Neural cell (in vitro differentiated cells): ENCODE results near the gene VAV2. TPM values are rescaled to one million over a fixed set of nuclear protein-coding genes. Genes with fewer than 3 reads are reported as not detected.

Experiments
- H2AFZ ChIP-seq: fragments of 200-600, 300-800 bp; sonication (generic), shearing (Covaris generic); 2 replicates; pipeline ENCODE4 v1.6.0; 2014; ENCODE audit warnings: low read depth, mild to moderate bottlenecking, antibody characterized with exemption, low read length, moderate library complexity
- H3F3A ChIP-seq: fragments of 200-600 bp; shearing (Covaris generic); 2 replicates; pipeline ENCODE4 v1.6.1; 2016; ENCODE audit warnings: mild to moderate bottlenecking, moderate library complexity, mixed read lengths, antibody characterized with exemption, low read length; ENCODE audit not compliant: insufficient read depth, poor library complexity, severe bottlenecking
- H3K27ac ChIP-seq: fragments of 200-600, 300-800 bp; sonication (generic), shearing (Covaris generic); 2 replicates; pipeline ENCODE4 v1.5.1; 2014; ENCODE audit warnings: mild to moderate bottlenecking, low read length, moderate library complexity
- H3K27me3 ChIP-seq: fragments of 300-800, 200-600 bp; sonication (generic), shearing (Covaris generic); 2 replicates; pipeline ENCODE4 v1.6.0; 2014; ENCODE audit warnings: mild to moderate bottlenecking, low read depth, low read length, moderate library complexity; ENCODE audit not compliant: insufficient read depth
- H3K36me3 ChIP-seq: fragments of 300-800, 200-600 bp; sonication (generic), shearing (Covaris generic); 2 replicates; pipeline ENCODE4 v1.5.1; 2014; ENCODE audit warnings: mild to moderate bottlenecking, antibody characterized with exemption, low read length, moderate library complexity; ENCODE audit not compliant: insufficient read depth
- H3K4me2 ChIP-seq: fragments of 300-800, 200-600 bp; sonication (generic), shearing (Covaris generic); 2 replicates; pipeline ENCODE4 v1.6.0; 2014; ENCODE audit warnings: mild to moderate bottlenecking, low read length
- H3K4me3 ChIP-seq: fragments of 300-800, 200-600 bp; sonication (generic), shearing (Covaris generic); 2 replicates; pipeline ENCODE4 v1.5.1; 2014; ENCODE audit warnings: mild to moderate bottlenecking, low read length, moderate library complexity
- H3K79me2 ChIP-seq: fragments of 200-600 bp; shearing (Covaris generic); replicated peaks from 2 replicates; pipeline ENCODE4 v1.6.0; 2014; ENCODE audit warnings: mild to moderate bottlenecking, low read length, moderate library complexity; ENCODE audit not compliant: insufficient read depth
- H3K9ac ChIP-seq: fragments of 300-800, 200-600 bp; sonication (generic), shearing (Covaris generic); 2 replicates; pipeline ENCODE4 v1.6.1; 2016; ENCODE audit warnings: mild to moderate bottlenecking, low read length, mixed read lengths
- H3K9me2 ChIP-seq: fragments of 200-600 bp; shearing (Covaris generic); 2 replicates; pipeline ENCODE4 v1.6.1; 2016; ENCODE audit warnings: mild to moderate bottlenecking, low read length, mixed read lengths; ENCODE audit not compliant: insufficient read depth
- H3K9me3 ChIP-seq: fragments of 200-600, 300-800 bp; sonication (generic), shearing (Covaris generic); 2 replicates; pipeline ENCODE4 v1.6.1; 2016; ENCODE audit warnings: mild to moderate bottlenecking, mixed run types, low read length, moderate library complexity, mixed read lengths
- H4K20me1 ChIP-seq: fragments of 200-600 bp; shearing (Covaris generic); 2 replicates; pipeline ENCODE4 v1.6.1; 2016; ENCODE audit warnings: mild to moderate bottlenecking, mixed run types; ENCODE audit not compliant: insufficient read depth
- EP300 ChIP-seq: fragments of 450-650 bp; conservative IDR thresholded peaks from 2 replicates; pipeline ENCODE4 v1.6.1; 2014; ENCODE audit warnings: antibody characterized with exemption, mild to moderate bottlenecking, moderate library complexity; ENCODE audit not compliant: poor library complexity, severe bottlenecking
- EZH2 ChIP-seq: fragments of 200-600, 300-800 bp; shearing (Covaris generic), sonication (generic); IDR thresholded peaks from 2 replicates; pipeline ENCODE4 v1.6.1; 2014; ENCODE audit warnings: antibody characterized with exemption, low read length, borderline replicate concordance, mild to moderate bottlenecking; ENCODE audit not compliant: insufficient read depth, poor library complexity, severe bottlenecking
- MXI1 ChIP-seq: fragments of 450-650 bp; conservative IDR thresholded peaks from 2 replicates; pipeline ENCODE4 v1.6.1; 2014; ENCODE audit warnings: antibody characterized with exemption, mild to moderate bottlenecking; ENCODE audit not compliant: poor library complexity, severe bottlenecking
- POLR2AphosphoS5 ChIP-seq: IDR thresholded peaks from 2 replicates; pipeline ENCODE4 v1.6.1; 2012
- RAD21 ChIP-seq: fragments of 450-650 bp; conservative IDR thresholded peaks from 2 replicates; pipeline ENCODE4 v1.6.1; 2014; ENCODE audit warnings: antibody characterized with exemption, mild to moderate bottlenecking, moderate library complexity
- SMC3 ChIP-seq: fragments of 450-650 bp; conservative IDR thresholded peaks from 2 replicates; pipeline ENCODE4 v1.6.1; 2014; ENCODE audit warnings: antibody characterized with exemption, mild to moderate bottlenecking, moderate library complexity; ENCODE audit not compliant: poor library complexity
- TAF1 ChIP-seq: IDR thresholded peaks from 2 replicates; pipeline ENCODE4 v1.6.1; 2012; ENCODE audit warnings: low read depth
- polyA plus RNA-seq: library from polyadenylated mRNA; depleted of rRNA; stranded (reverse); fragments of >200 nt; gene quantifications from 2 replicates; pipeline ENCODE4 v1.2.3, GENCODE V29; 2014
- TF ChIP-seq, protein P1 (sequence below): fragments of 450-650 bp; IDR thresholded peaks from 2 replicates; pipeline ENCODE4 v1.5.1; 2014; ENCODE audit warnings: antibody characterized with exemption, mild to moderate bottlenecking, moderate library complexity; ENCODE audit not compliant: poor library complexity, severe bottlenecking
- TF ChIP-seq, protein P2 (sequence below): IDR thresholded peaks from 2 replicates; pipeline ENCODE4 v1.6.1; 2012; ENCODE audit warnings: borderline replicate concordance

VAV2 gene
- polyA plus RNA-seq, 1 donor from 2014 or later = 35.2 TPM

DNA sequence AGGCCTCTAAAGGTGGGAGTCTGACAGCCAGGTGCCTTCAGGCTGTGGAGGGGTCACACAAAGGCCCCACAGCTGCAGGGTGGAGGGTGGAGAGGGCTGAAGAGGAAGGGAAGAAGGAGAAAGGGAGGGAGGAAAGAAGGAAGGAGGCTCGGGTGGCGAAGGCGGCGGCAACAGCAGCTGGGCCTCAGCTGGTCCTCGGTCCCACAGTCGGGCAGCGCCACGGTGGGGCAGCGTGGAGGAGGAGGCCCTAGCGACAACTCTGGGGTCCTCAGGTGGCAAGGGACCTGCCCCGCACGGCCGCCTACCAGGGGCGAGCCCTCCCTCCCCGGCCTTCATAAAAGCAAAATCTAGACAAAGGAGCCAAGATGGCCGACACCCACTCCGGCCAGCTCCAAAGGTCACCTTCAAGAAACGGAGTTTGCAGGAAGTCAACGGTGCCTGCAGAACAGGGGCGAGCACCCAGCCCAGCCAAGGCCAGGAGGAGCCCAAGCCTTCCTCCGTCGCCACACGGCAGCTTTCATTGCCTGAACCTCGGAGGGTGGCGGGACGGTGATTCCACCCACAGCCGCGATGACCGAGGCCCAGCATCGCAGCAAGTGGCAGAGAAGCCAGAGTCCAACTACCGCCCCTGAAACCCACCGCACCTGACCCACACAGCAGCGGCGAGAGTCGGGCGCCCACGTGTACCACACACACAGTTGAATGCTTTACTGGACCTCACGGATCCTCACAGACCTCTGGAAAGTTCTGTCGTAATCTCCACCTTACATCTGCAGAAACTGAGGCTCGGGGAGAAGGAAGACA lies 98.7 kb downstream of the VAV2 start:
- no peak overlapping the region for H3K4me2 ChIP-seq
- H3K9me2 ChIP-seq = no peaks in the 10 kb centered on the region
- no peaks in the 10 kb centered on the region for H3K27me3 ChIP-seq
- no peaks in the 10 kb centered on the region for H3K9me3 ChIP-seq
- no peaks in the 10 kb centered on the region for H3F3A ChIP-seq
- TF ChIP-seq MXI1 = no peak
- TF ChIP-seq, protein P1, sequence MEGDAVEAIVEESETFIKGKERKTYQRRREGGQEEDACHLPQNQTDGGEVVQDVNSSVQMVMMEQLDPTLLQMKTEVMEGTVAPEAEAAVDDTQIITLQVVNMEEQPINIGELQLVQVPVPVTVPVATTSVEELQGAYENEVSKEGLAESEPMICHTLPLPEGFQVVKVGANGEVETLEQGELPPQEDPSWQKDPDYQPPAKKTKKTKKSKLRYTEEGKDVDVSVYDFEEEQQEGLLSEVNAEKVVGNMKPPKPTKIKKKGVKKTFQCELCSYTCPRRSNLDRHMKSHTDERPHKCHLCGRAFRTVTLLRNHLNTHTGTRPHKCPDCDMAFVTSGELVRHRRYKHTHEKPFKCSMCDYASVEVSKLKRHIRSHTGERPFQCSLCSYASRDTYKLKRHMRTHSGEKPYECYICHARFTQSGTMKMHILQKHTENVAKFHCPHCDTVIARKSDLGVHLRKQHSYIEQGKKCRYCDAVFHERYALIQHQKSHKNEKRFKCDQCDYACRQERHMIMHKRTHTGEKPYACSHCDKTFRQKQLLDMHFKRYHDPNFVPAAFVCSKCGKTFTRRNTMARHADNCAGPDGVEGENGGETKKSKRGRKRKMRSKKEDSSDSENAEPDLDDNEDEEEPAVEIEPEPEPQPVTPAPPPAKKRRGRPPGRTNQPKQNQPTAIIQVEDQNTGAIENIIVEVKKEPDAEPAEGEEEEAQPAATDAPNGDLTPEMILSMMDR = no peak
- TF ChIP-seq EP300 = no peak
- TF ChIP-seq, protein P2, sequence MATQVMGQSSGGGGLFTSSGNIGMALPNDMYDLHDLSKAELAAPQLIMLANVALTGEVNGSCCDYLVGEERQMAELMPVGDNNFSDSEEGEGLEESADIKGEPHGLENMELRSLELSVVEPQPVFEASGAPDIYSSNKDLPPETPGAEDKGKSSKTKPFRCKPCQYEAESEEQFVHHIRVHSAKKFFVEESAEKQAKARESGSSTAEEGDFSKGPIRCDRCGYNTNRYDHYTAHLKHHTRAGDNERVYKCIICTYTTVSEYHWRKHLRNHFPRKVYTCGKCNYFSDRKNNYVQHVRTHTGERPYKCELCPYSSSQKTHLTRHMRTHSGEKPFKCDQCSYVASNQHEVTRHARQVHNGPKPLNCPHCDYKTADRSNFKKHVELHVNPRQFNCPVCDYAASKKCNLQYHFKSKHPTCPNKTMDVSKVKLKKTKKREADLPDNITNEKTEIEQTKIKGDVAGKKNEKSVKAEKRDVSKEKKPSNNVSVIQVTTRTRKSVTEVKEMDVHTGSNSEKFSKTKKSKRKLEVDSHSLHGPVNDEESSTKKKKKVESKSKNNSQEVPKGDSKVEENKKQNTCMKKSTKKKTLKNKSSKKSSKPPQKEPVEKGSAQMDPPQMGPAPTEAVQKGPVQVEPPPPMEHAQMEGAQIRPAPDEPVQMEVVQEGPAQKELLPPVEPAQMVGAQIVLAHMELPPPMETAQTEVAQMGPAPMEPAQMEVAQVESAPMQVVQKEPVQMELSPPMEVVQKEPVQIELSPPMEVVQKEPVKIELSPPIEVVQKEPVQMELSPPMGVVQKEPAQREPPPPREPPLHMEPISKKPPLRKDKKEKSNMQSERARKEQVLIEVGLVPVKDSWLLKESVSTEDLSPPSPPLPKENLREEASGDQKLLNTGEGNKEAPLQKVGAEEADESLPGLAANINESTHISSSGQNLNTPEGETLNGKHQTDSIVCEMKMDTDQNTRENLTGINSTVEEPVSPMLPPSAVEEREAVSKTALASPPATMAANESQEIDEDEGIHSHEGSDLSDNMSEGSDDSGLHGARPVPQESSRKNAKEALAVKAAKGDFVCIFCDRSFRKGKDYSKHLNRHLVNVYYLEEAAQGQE = no peak
- no peak for TF ChIP-seq EZH2
- no peak for TF ChIP-seq TAF1
- TF ChIP-seq POLR2AphosphoS5 = no peak
- TF ChIP-seq SMC3 = no peak
- TF ChIP-seq RAD21 = no peak
- no peaks in the 10 kb centered on the region for H3K36me3 ChIP-seq
- H3K79me2 ChIP-seq = no peaks in the 10 kb centered on the region
- no peaks in the 10 kb centered on the region for H4K20me1 ChIP-seq
- H3K4me3 ChIP-seq = no peak overlapping the region
- H2AFZ ChIP-seq = no peak overlapping the region
- no peak overlapping the region for H3K9ac ChIP-seq
- H3K27ac ChIP-seq = no peak overlapping the region

DNA sequence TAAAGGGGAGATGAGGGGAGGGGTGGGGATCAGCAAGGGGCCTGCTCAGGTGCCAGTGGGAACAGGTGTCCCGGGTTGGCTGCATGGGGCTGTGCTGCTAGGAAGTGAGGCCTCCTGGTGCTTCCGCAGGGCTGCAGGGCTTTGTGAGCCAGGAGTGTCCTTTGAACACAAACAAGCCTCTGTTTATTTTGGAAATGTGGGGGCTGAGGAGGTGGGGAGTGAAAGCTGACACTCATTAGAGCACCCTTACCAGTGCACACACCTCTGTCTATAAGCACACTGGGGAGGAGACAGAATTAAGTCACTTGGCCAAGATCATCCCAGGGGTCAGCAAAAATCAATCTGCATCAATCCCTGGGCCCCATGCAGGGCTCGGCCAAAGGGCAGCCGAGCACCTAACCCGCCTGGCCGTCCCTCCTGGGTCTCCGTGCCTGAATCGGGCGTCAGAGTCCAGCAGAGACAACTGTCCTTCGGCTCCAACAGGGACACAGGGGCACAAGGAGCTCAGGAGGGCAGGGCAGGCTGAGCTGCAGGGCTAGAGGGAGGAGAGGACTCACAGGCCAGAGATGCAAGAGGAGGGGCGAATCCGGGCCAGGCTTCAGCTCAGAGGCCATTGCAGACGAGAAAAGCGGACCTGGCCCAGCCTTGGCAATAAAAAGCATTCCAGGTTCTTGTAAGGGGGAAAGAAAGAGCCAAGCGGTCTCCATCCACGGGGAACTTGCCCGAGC lies 99.8 kb downstream of the VAV2 start:
- no peak overlapping the region for H3K27ac ChIP-seq
- H3F3A ChIP-seq = no peaks in the 10 kb centered on the region
- no peaks in the 10 kb centered on the region for H3K9me3 ChIP-seq
- no peaks in the 10 kb centered on the region for H3K79me2 ChIP-seq
- no peaks in the 10 kb centered on the region for H3K36me3 ChIP-seq
- H3K9ac ChIP-seq = no peak overlapping the region
- H3K4me3 ChIP-seq = no peak overlapping the region
- H3K4me2 ChIP-seq = no peak overlapping the region
- H3K9me2 ChIP-seq = no peaks in the 10 kb centered on the region
- no peak overlapping the region for H2AFZ ChIP-seq
- H4K20me1 ChIP-seq = no peaks in the 10 kb centered on the region
- no peak for TF ChIP-seq MXI1
- TF ChIP-seq, protein P1 = no peak
- no peak for TF ChIP-seq POLR2AphosphoS5
- TF ChIP-seq RAD21 = no peak
- TF ChIP-seq TAF1 = no peak
- TF ChIP-seq, protein P2 = no peak
- TF ChIP-seq EZH2 = no peak
- H3K27me3 ChIP-seq = no peaks in the 10 kb centered on the region
